ENCODE results near the gene SLC16A5. TPM values are rescaled to one million over a fixed set of nuclear protein-coding genes. Genes with fewer than 3 reads are reported as not detected.

The SLC16A5 gene
- total RNA-seq, 1 donor from 2014 or later, result 50.9 TPM

DNA sequence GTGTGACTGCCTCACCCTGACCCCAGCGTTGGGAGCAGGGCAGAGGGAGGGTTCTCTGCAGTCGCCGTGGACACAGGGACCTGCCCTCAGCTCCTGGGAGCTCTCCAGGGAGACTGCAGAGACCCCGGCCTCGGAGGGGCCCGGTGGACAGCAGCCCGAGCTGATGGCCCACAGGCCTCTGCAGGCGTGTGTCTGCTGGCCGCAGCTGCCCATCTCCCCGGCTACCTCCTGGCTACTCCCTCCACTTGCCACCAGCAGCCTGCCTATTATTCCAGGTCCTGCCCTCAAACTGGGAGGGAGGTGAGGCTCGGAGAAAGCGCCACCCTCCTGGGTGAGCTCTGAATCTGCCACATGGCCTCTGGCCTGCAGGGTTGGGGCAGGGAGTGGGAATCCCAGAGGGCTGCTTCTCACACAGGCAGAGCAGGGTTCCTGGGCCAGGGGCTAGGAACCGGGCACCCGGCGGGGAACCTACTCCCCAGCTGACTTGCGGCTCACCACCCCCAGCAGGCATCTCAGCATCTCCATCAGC, 7.2 kb downstream of the SLC16A5 start:
- TF ChIP-seq, protein P1, sequence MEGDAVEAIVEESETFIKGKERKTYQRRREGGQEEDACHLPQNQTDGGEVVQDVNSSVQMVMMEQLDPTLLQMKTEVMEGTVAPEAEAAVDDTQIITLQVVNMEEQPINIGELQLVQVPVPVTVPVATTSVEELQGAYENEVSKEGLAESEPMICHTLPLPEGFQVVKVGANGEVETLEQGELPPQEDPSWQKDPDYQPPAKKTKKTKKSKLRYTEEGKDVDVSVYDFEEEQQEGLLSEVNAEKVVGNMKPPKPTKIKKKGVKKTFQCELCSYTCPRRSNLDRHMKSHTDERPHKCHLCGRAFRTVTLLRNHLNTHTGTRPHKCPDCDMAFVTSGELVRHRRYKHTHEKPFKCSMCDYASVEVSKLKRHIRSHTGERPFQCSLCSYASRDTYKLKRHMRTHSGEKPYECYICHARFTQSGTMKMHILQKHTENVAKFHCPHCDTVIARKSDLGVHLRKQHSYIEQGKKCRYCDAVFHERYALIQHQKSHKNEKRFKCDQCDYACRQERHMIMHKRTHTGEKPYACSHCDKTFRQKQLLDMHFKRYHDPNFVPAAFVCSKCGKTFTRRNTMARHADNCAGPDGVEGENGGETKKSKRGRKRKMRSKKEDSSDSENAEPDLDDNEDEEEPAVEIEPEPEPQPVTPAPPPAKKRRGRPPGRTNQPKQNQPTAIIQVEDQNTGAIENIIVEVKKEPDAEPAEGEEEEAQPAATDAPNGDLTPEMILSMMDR (IDR thresholded peaks at IDR 0.05; ENCODE audit: unreplicated experiment), result no peak
- Mint-ChIP-seq H3K27ac (ENCODE audit: unreplicated experiment) (no peak overlapping the region), H3K4me1 (ENCODE audit: unreplicated experiment) (peaks cover 48% of the 10 kb centered on the region)

DNA sequence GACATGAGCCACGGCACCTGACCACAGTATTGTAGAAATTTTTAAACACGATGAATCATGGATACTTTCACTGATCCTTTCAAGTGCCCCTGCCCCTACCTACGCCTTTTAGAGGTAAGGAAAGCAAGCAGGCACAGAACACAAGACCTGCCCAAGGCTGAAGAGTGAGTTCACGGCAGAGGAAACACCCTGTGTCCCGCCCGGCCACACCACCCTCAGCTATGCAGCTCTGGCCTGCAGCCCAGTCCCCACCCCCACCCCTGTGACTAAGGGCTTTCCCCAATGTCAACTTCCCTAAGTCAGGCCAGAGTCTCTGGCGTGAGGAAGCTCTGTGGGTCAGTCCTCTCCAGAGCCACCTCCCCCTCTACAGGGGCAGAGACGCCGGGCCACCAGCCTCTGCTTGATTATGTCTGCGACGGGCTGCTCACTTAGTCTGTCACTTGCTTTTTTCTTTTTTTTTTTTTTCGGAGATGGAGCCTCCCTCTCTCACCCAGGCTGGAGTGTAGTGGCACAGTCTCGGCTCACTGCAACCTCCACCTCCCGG, 8.4 kb downstream of the SLC16A5 start:
- Mint-ChIP-seq H3K27me3 (ENCODE audit: unreplicated experiment) (peaks cover 17% of the 10 kb centered on the region), H3K4me1 (ENCODE audit: unreplicated experiment) (peaks cover 36% of the 10 kb centered on the region), H3K36me3 (ENCODE audit: low read depth, unreplicated experiment) (peaks cover 26% of the 10 kb centered on the region), H3K4me3 (ENCODE audit: unreplicated experiment) (no peak overlapping the region), H3K9me3 (ENCODE audit: unreplicated experiment) (no peaks in the 10 kb centered on the region), H3K27ac (ENCODE audit: unreplicated experiment) (peak overlapping the region; percentile 64)
- DNase-seq (ENCODE audit: low spot score), result no peak
- TF ChIP-seq, protein P1 (IDR thresholded peaks at IDR 0.05; ENCODE audit: unreplicated experiment), result no peak

More for the DNA sequence above, 7.2 kb downstream of the SLC16A5 start:
- DNase-seq (ENCODE audit: low spot score), result no peak
- peaks cover 26% of the 10 kb centered on the region for H3K36me3 Mint-ChIP-seq (ENCODE audit: low read depth, unreplicated experiment)
- H3K27me3 Mint-ChIP-seq (ENCODE audit: unreplicated experiment), result peaks cover 22% of the 10 kb centered on the region
- no peak overlapping the region for H3K4me3 Mint-ChIP-seq (ENCODE audit: unreplicated experiment)
- H3K9me3 Mint-ChIP-seq (ENCODE audit: unreplicated experiment), result no peaks in the 10 kb centered on the region

DNA sequence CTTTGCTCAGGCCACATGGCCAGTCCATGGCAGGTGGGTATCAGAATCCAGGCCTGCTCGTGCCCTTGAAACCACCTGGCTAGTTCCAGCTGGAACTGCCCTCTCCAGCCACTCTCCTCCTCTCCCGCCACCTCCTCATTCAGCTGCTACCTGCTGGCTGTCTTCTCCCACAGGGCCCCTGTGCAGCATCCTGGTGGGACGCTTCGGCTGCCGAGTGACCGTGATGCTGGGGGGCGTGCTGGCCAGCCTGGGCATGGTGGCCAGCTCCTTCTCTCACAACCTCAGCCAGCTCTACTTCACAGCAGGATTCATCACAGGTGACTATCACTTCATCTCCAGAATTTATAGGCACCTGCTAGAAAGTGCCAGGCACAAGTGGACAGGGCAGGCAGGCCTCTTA, 10.1 kb downstream of the SLC16A5 start:
- Mint-ChIP-seq H3K27me3 (ENCODE audit: unreplicated experiment) (peaks cover 10% of the 10 kb centered on the region), H3K4me3 (ENCODE audit: unreplicated experiment) (no peak overlapping the region), H3K9me3 (ENCODE audit: unreplicated experiment) (no peaks in the 10 kb centered on the region), H3K27ac (ENCODE audit: unreplicated experiment) (peak overlapping the region; percentile 42), H3K4me1 (ENCODE audit: unreplicated experiment) (peaks cover 27% of the 10 kb centered on the region), H3K36me3 (ENCODE audit: low read depth, unreplicated experiment) (peaks cover 11% of the 10 kb centered on the region)
- no peak for DNase-seq (ENCODE audit: low spot score)
- TF ChIP-seq, protein P1 (IDR thresholded peaks at IDR 0.05; ENCODE audit: unreplicated experiment), result no peak

DNA sequence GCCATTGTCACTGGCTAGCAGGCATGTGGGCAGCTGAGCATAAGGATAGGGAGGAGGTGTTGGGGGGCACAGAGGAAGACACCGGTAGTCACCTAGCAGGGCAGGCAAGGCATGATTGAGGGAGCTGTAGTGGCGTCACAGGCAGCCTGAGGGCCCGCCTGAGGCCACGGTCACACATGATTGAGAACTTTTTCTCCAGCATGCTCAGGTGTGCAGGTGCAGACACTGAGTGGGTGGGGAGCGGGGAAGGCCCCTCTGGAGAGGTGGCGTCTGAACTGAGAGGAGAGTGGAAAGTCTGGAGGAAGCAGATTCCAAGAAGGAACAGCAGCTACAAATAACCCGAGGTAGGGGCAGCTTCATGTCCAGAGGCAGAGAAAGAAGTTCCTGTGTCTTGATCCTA, 11.1 kb downstream of the SLC16A5 start:
- Mint-ChIP-seq H3K4me3 (ENCODE audit: unreplicated experiment) (peak overlapping the region; percentile 26), H3K27ac (ENCODE audit: unreplicated experiment) (peak overlapping the region; percentile 62), H3K36me3 (ENCODE audit: low read depth, unreplicated experiment) (peaks cover 11% of the 10 kb centered on the region), H3K9me3 (ENCODE audit: unreplicated experiment) (no peaks in the 10 kb centered on the region), H3K27me3 (ENCODE audit: unreplicated experiment) (peaks cover 9% of the 10 kb centered on the region), H3K4me1 (ENCODE audit: unreplicated experiment) (peaks cover 30% of the 10 kb centered on the region)
- no peak for DNase-seq (ENCODE audit: low spot score)
- TF ChIP-seq, protein P1 (IDR thresholded peaks at IDR 0.05; ENCODE audit: unreplicated experiment), result no peak

DNA sequence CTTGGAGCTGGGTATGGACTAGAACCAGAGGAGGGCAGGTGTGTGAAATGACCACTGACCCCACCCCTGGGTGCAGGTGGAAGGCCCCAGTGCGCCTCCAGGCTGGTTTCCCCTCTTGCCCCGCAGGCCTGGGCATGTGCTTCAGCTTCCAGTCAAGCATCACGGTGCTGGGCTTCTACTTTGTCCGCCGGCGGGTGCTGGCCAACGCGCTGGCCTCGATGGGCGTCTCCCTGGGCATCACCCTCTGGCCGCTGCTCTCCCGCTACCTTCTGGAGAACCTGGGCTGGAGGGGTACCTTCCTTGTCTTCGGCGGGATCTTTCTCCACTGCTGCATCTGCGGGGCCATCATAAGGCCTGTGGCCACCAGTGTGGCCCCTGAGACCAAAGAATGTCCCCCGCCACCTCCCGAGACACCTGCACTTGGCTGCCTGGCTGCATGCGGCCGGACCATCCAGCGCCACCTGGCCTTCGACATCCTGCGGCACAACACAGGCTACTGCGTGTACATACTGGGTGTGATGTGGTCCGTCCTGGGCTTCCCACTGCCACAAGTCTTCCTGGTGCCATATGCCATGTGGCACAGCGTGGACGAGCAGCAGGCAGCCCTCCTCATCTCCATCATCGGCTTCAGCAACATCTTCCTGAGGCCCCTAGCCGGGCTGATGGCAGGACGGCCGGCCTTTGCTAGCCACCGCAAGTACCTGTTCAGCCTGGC, 12.3 kb downstream of the SLC16A5 start:
- Mint-ChIP-seq H3K36me3 (ENCODE audit: low read depth, unreplicated experiment) (peaks cover 11% of the 10 kb centered on the region), H3K27ac (ENCODE audit: unreplicated experiment) (no peak overlapping the region), H3K4me1 (ENCODE audit: unreplicated experiment) (peaks cover 38% of the 10 kb centered on the region), H3K27me3 (ENCODE audit: unreplicated experiment) (peaks cover 6% of the 10 kb centered on the region), H3K4me3 (ENCODE audit: unreplicated experiment) (no peak overlapping the region), H3K9me3 (ENCODE audit: unreplicated experiment) (no peaks in the 10 kb centered on the region)
- DNase-seq (ENCODE audit: low spot score), result no peak
- TF ChIP-seq, protein P1 (IDR thresholded peaks at IDR 0.05; ENCODE audit: unreplicated experiment), result no peak

Measured in endothelial cell (in vitro differentiated cells).